NCI-H526 treated with DMSO at 0.1 percent for 48 hours (cell line): ENCODE measurements around the gene CNIH2.
A peak's percentile ranks its signal among the peaks of the same experiment; 100 is the strongest.
"Not testable (repeated sequence)": the region's sequence is repeated elsewhere in the genome, so short reads cannot be mapped to it uniquely, and the experiment has no call there.

Experiments used
- DNase-seq: peaks from one replicate; lab custom pipeline; 2025; lab: John Stamatoyannopoulos, UW

CNIH2 gene

GRCh38 chr11:66314561-66315497, 36.9 kb downstream of the CNIH2 start:
- no peak for DNase-seq

- no peak for DNase-seq
Measured at GRCh38 chr11:66315498-66315885, 37.5 kb downstream of the CNIH2 start.

- DNase-seq, result no peak
Measured at GRCh38 chr11:66315921-66316811, 38.2 kb downstream of the CNIH2 start.

DNA sequence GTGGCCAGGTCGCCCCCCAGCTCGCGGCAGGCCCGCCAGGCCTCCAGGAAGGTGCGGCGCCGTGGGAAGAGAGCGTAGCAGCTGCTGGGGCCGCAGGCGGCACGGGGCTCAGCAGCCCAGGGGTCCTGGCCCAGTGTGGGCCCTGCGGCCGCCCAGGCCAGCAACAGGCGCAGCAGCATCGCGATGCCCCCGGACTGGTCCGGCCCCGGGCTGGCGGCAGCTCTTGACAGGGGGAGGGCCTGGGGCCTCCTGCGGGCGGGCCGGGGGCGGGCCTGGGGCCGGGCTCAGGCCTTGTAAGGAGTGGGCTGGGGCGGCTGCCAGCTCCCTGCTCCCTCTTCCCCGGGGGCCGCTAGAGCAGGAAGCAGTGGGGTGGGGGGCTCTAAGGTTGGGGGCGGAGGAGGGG, 38.9 kb downstream of the CNIH2 start, which contains the start of gene CD248:
Gene CD248 (minus strand): TSS at position 196 of the 403 bp plus-strand sequence. CDS start 17 bp downstream, at position 179.
- no peak for DNase-seq

GRCh38 chr11:66317322-66317722, 39.3 kb downstream of the CNIH2 start:
- no peak for DNase-seq

DNA sequence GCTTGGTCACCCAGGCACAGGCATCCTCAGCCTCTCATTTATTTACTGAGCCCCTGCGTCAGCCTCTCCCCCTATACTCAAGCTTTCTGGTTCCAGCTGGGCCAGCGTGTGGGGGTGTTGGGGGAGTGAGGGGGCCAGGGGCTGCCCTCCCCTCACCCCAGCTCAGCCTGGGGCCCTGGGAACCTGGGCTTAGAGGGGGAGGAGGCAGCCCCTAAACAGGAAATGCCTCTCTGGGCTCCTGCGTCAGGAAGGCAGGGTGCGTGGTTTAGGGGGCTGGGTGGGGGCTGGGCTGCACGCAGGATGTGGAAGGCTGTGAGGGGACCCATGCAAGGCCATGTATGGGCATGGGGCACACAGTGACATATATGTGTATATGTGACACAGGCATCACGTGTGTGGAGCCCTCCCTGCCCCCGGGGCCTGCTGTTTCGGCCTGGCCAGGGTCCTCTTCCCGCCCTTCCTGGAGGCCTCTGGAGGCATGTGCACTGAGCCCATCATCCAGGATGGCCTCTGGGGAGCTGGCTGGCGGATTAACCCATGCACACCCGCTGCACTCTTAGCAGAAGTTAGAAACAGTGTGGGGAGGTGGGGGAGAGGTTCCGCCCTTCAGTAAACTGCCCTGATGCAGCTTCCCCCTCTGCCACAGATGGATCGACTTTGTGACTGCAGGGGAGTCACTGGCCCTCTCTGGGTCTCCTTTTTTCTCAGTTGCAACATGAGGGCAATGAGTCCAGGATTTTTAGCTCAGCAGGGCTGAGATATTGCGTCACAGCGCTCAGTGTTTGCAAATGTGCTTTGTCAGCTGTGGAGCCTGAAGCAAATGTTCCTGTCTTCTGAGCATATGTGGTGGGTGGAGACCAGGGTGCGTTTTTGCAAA, 40.0 kb downstream of the CNIH2 start:
- DNase-seq, result no peak

DNA sequence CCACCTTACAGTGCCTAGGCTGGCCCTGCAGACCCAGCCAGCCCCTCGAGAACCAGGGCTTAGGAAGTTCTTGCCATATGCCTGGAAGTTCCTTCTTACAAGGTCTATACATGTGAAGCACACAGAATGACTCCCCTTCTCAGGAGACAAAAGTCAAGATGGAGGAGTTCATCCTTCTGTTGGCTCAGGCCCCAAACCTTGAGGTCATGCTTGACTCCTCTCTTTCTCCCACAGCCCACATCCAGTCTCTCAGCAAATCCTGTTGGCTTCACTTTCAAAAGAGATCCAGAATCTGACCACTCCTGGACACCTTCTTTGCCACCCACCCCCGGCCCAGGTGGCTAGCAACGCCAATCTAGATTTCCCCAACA, 40.6 kb downstream of the CNIH2 start:
- no peak for DNase-seq

- not testable (repeated sequence) for DNase-seq
Measured at GRCh38 chr11:66320289-66320688, 42.3 kb downstream of the CNIH2 start.

DNA sequence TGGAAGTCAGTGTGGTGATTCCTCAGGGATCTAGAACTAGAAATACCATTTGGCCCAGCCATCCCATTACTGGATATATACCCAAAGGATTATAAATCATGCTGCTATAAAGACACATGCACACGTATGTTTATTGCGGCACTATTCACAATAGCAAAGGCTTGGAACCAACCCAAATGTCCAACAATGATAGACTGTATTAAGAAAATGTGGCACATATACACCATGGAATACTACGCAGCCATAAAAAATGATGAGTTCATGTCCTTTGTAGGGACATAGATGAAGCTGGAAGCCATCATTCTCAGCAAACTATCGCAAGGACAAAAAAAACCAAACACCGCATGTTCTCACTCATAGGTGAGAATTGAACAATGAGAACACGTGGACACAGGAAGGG, 42.8 kb downstream of the CNIH2 start:
- not testable (repeated sequence) for DNase-seq

GRCh38 chr11:66321606-66322005, 43.6 kb downstream of the CNIH2 start:
- DNase-seq, result no peak

- no peak for DNase-seq
Measured at GRCh38 chr11:66322732-66323427, 44.9 kb downstream of the CNIH2 start.

- no peak for DNase-seq
Measured at GRCh38 chr11:66323684-66324083, 45.7 kb downstream of the CNIH2 start.

GRCh38 chr11:66324664-66325063, 46.7 kb downstream of the CNIH2 start:
- DNase-seq, result no peak

GRCh38 chr11:66325263-66325671, 47.3 kb downstream of the CNIH2 start:
- DNase-seq, result no peak

GRCh38 chr11:66326261-66327111, 48.5 kb downstream of the CNIH2 start:
- DNase-seq, result no peak

DNA sequence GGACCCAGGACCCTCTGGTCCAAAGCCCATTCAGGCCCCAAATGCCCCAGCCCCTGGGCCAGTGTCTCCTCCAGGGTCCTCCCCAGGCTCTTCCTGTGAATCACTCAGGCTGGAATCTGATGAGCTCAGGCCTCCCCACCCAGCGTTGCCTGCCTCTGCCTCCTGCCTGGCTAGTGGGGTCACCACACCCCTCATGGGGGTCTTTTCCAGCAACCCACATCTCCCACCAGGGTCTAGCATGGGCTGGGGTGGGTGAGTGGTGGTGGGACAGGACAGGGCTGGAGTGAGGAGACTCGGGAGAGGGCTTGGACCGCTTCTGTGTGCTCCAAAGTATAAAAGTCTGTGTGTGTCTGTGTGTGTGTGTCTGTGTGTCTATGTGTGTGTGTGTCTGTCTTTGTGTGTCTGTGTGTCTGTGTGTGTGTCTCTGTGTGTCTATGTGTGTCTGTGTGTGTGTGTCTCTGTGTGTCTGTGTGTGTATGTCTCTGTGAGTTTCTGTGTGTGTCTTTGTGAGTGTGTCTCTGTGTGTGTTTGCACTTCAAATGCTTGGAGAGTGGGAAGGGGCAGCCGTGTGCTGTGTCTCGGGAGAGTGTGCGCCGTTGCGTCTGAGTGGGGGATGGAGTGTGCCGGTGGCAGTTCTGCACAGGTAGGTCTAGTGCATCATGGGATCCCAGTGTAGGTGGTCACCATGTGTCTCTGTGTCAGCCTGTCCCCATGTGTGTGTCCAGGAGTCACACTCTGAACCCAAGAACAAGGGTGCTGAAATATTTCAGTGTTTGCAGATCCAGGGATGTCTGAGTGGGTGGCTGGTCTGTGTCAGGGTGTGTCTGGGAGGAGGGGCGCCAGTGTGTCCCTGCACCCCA, 49.4 kb downstream of the CNIH2 start:
- no peak for DNase-seq

DNA sequence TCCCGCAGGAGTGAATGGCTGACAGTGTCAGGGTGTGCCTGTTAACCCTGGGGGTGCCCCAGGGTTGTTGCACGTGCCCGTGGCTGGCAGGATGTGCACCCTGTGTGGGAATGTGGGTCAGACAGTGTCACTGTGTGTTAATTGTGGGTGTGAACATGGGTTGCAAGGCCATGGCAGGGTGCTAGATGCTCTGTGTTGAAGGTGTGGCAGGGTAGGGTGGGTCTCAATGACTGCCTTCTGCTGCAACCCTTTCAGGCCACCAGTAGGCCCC, 50.0 kb downstream of the CNIH2 start:
- DNase-seq, result no peak

- DNase-seq, result peak; percentile 68
Measured at GRCh38 chr11:66328302-66329144, 50.5 kb downstream of the CNIH2 start.
